Esophagus muscularis mucosa (tissue), 4 donors: ENCODE results near the gene MAGI3.

Experiments used
- CTCF ChIP-seq, 3 experiments: fragments of 200-600 bp in 2 of 3; fragments of 450-650 bp in 1 of 3; sonication (generic) in 2 of 3; IDR thresholded peaks; one replicate each; pipeline ENCODE4 v1.5.1; 2017 to 2019; ENCODE audit warnings: antibody characterized with exemption in 3 of 3, mild to moderate bottlenecking in 2 of 3, moderate library complexity in 1 of 3
- EP300 ChIP-seq: sonication (generic); formaldehyde crosslinking; IDR thresholded peaks from one replicate; pipeline ENCODE4 v1.6.1; 2017; ENCODE audit warnings: antibody characterized with exemption
- POLR2A ChIP-seq: fragments of 450-650 bp; IDR thresholded peaks from one replicate; pipeline ENCODE4 v1.6.1; 2017; ENCODE audit warnings: antibody characterized with exemption, moderate library complexity, mild to moderate bottlenecking, low read depth
- POLR2AphosphoS5 ChIP-seq, 2 donors: sonication (generic); formaldehyde crosslinking; IDR thresholded peaks; one replicate each; pipeline ENCODE4 v1.6.1; 2017; ENCODE audit warnings: antibody characterized with exemption in 2 of 2

GRCh38 chr1:113392541-113393128, 2.3 kb downstream of the MAGI3 start:
- no peak for TF ChIP-seq CTCF (IDR thresholded peaks at IDR 0.05)
- TF ChIP-seq EP300, result no peak
- no peak for TF ChIP-seq POLR2A
- TF ChIP-seq POLR2AphosphoS5 (IDR thresholded peaks at IDR 0.05), result no peak
